Stimulated activated CD8-positive, alpha-beta memory T cell treated with anti-CD3 and anti-CD28 coated beads, Interleukin-4, amount 100 ng/mL, for 1 hour (primary cell): ENCODE results near the gene TMC7.
"Not testable (repeated sequence)": the region's sequence is repeated elsewhere in the genome, so short reads cannot be mapped to it uniquely, and the experiment has no call there.

Experiments used
- DNase-seq, 2 donors: peaks; one replicate each; pipeline ENCODE4 v3.0.0-alpha.2; 2020; ENCODE audit warnings: low read depth in 2 of 2, low spot score in 1 of 2

TMC7 gene

GRCh38 chr16:18983565-18984434 lies at the start of gene TMC7:
TSS of gene TMC7 (plus strand) at chr16:18983934. CDS start at chr16:18984064, 130 bp downstream.
- no peak for DNase-seq

- no peak for DNase-seq
These were observed 46.9 kb upstream of the TMC7 start for GRCh38 chr16:18936727-18937340.

- DNase-seq = no peak
These were observed 46.3 kb upstream of the TMC7 start for GRCh38 chr16:18937390-18937789.

GRCh38 chr16:18938986-18939385 lies 44.7 kb upstream of the TMC7 start:
- no peak for DNase-seq

GRCh38 chr16:18941471-18941870 lies 42.3 kb upstream of the TMC7 start:
- DNase-seq = no peak

- no peak for DNase-seq
These were observed 41.7 kb upstream of the TMC7 start for GRCh38 chr16:18942061-18942460.

DNA sequence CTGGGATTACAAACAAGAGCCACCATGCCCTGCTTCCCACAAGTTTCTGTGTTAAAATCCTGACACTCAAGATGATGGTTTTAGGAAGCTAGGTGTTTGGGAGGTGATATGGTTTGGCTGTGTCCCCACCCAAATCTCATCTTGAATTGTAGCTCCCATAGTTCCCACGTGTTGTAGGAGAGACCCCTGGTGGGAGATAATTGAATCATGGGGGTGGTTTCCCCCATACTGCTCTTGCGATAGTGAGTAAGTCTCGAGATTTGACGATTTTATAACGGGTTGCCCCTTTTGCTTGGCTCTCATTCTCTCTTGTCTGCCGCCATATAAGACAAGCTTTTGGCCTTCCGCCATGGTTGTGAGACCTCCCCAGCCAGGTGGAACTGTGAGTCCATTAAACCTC lies 40.3 kb upstream of the TMC7 start:
- no peak for DNase-seq

- no peak for DNase-seq
These were observed 38.5 kb upstream of the TMC7 start for GRCh38 chr16:18945233-18945632.

GRCh38 chr16:18948372-18949020 lies 35.2 kb upstream of the TMC7 start:
- no peak for DNase-seq

DNA sequence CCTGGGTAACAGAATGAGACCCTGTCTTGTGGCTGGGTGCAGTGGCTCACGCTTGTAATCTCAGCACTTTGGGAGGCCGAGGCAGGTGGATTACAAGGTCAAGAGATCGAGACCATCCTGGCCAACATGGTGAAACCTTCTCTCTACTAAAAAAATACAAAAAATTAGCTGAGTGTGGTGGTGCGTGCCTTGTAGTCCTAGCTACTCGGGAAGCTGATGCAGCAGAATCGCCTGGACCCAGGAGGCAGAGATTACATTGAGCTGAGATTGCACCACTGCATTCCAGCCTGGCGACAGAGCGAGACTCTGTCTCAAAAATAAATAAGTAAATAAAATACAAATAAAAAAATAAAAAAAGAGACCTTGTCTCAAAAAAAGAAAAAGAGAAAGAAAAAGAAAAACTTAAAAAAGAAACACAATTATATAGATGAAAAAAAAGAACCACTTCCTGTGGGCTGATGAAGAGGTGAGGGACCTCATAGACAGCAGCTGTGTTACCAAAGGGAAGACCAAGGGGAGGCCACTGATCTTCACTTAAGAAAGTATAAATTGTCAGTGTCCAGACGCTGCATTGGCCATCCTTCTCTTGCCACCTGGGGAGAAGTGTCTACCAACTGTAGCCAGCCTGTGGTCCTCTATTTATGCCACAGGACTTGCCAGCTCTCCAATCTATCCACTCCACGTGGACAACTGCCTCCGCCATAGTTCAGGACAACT lies 33.1 kb upstream of the TMC7 start:
- no peak for DNase-seq

DNA sequence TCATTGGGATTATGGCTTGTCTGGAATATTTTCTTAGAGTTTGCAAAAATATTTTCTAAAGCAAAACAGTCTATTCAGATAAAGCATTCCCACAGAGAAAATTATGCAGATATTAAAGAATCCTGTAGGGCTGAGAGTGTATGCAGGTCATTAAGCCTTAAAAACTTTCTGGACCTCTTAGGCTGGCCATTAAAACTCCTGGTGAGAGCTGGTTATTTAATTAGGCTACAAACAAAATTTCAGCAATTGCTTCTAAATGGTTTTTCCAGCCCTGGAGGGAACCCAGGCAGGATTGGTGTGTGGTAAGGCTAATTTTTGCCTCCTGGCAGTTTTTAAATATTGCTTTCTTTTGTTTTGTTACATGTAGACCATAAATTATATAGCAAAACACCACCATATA lies 30.2 kb upstream of the TMC7 start:
- no peak for DNase-seq

DNA sequence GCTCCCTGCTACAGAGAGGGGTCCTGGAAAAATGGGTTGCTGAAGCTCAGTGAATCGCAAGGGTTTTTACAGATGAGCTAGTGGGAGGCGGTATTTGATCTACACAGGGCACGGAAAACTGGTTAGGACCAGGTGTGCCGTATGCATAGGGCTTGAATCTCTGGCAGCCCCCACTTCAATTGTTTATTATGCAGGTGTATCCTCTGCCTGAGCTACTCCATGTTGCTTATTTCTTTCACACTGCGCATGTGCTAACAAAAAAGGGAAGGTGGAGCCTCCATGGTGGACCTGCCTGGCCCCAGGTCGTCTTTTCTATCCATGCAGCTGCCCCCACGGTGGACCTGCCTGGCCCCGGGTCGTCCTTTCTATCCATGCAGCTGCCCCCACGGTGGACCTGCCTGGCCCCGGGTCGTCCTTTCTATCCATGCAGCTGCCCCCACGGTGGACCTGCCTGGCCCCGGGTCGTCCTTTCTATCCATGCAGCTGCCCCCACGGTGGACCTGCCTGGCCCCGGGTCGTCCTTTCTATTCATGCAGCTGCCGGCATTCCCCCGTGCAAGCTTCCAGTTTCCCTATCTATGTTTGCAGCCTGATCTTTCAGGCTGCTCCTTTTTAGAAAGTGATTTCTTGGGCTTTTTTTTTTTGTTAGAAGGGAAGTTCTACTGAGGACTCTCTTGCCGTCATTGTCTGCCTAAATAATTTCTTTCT lies 27.7 kb upstream of the TMC7 start:
- not testable (repeated sequence) for DNase-seq

- not testable (repeated sequence) for DNase-seq
These were observed 27.0 kb upstream of the TMC7 start for GRCh38 chr16:18956658-18957241.

GRCh38 chr16:18958621-18959029 lies 25.1 kb upstream of the TMC7 start:
- DNase-seq = no peak

GRCh38 chr16:18959031-18959505 lies 24.7 kb upstream of the TMC7 start:
- no peak for DNase-seq

DNA sequence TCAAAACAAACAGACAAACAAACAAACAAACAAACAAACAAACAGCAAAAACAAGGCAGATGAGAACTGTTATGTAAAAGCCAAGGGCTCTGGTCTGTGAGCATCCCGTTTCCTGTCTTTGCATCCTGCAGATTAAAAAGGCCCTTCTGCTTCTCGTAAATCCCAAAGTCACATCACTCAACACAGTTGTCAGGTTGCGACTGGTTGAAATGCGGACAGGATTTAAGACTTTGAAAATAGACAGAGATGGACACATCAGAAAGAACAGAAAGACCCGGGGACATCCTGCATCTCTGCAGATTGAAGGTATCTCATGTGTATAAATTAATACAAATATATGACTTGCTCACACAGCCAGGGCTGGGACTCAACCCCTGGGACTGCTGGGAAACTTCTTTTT lies 18.2 kb upstream of the TMC7 start:
- no peak for DNase-seq

- no peak for DNase-seq
These were observed 16.9 kb upstream of the TMC7 start for GRCh38 chr16:18966791-18967190.

- peak; percentile 60 to 61 for DNase-seq
These were observed 14.5 kb upstream of the TMC7 start for GRCh38 chr16:18969050-18969854.

DNA sequence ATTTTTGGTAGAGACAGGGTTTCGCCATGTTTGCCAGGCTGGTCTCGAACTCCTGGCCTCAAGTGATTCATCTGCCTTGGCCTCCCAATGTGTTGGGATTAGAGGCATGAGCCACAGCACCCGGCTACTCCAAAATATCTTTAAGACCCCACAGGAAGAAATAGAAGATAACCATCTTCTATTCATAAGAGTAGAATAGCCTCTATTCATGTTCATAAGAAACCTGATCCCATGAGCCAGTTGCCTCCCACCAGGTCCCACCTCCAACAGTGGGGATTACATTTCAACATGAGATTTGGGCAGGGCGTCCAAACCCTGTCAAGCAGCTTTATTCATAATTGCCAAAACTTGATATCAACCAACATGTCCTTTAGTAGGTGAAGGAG lies 13.9 kb upstream of the TMC7 start:
- DNase-seq = no peak

DNA sequence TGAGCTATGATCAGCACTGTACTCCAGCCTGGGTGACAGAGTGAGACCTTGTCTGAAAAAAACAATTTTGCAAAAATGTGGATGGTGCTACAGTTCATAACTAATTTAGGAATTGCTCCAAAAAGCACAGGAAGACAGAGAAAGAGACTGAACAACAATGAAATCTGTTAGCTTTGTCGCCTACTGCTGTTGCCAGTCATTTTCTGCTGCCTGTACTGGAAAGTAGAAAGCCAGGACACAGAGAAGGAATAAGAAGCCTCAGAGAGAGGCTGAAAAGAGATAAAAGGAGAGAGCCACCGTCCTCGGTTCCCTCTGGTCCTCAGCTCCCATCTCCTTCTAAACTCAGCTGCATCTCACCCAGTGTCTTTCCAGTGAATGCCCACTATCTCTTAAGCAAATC lies 8.6 kb upstream of the TMC7 start:
- DNase-seq = no peak
